Measurements from ENCODE around the gene MAPK1.

DNA sequence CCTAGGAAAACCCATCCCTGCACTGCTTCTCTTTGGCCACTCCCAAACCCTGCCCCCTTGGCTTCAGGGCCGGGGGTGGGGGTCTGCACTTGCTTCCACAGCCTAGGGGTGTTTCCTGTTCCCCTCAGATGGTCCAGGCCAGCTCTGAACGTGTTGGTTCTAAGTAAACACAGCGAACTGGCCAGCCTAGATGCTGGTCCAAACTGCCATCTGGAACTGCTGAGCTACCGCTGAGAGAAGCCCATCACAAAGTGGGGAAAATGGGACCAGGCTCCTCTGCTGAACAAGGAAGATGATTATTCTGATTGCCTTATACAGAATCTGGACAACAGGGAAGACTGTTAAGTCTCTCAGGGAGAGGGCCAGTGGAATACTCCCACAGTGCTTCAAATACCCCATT lies 108.4 kb downstream of the MAPK1 start:
- TF ChIP-seq, protein P1, sequence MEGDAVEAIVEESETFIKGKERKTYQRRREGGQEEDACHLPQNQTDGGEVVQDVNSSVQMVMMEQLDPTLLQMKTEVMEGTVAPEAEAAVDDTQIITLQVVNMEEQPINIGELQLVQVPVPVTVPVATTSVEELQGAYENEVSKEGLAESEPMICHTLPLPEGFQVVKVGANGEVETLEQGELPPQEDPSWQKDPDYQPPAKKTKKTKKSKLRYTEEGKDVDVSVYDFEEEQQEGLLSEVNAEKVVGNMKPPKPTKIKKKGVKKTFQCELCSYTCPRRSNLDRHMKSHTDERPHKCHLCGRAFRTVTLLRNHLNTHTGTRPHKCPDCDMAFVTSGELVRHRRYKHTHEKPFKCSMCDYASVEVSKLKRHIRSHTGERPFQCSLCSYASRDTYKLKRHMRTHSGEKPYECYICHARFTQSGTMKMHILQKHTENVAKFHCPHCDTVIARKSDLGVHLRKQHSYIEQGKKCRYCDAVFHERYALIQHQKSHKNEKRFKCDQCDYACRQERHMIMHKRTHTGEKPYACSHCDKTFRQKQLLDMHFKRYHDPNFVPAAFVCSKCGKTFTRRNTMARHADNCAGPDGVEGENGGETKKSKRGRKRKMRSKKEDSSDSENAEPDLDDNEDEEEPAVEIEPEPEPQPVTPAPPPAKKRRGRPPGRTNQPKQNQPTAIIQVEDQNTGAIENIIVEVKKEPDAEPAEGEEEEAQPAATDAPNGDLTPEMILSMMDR (IDR thresholded peaks at IDR 0.05), result no peak
- TF ChIP-seq POLR2A (IDR thresholded peaks at IDR 0.05), result no peak

All from suprapubic skin (tissue), 3 donors.